Glutamatergic neuron (in vitro differentiated cells): Measurements from ENCODE around the gene ZNF837. TPM values are rescaled to one million over a fixed set of nuclear protein-coding genes. Genes with fewer than 3 reads are reported as not detected.
A peak's percentile ranks its signal among the peaks of the same experiment; 100 is the strongest.

Experiments used
- DNase-seq: peaks from one replicate; pipeline ENCODE4 v3.0.0; 2022
- H3K27ac Mint-ChIP-seq: one replicate; pipeline ENCODE4 v1.8.0; 2020; ENCODE audit warnings: mild to moderate bottlenecking, mixed read lengths, inconsistent platforms; ENCODE audit not compliant: unreplicated experiment
- H3K27me3 Mint-ChIP-seq: one replicate; pipeline ENCODE4 v1.8.0; 2020; ENCODE audit warnings: mild to moderate bottlenecking, moderate library complexity, mixed read lengths, inconsistent platforms; ENCODE audit not compliant: unreplicated experiment
- H3K36me3 Mint-ChIP-seq: one replicate; pipeline ENCODE4 v1.8.0; 2020; ENCODE audit warnings: mild to moderate bottlenecking, mixed read lengths, inconsistent platforms; ENCODE audit not compliant: unreplicated experiment
- H3K4me1 Mint-ChIP-seq: one replicate; pipeline ENCODE4 v1.8.0; 2020; ENCODE audit warnings: mild to moderate bottlenecking, low read depth, mixed read lengths, inconsistent platforms; ENCODE audit not compliant: unreplicated experiment
- H3K4me3 Mint-ChIP-seq: one replicate; pipeline ENCODE4 v1.8.0; 2020; ENCODE audit warnings: mild to moderate bottlenecking, mixed read lengths, inconsistent platforms; ENCODE audit not compliant: unreplicated experiment
- H3K9me3 Mint-ChIP-seq: one replicate; pipeline ENCODE4 v1.8.0; 2020; ENCODE audit warnings: mild to moderate bottlenecking, moderate library complexity, mixed read lengths, inconsistent platforms; ENCODE audit not compliant: unreplicated experiment
- total RNA-seq: library from RNA; stranded (reverse); fragmentation: NEBNext Ultra II Directional; extraction: Animal tissue kit (Norgen Biotek cat#: 25700); gene quantifications from one replicate; pipeline ENCODE4 v1.2.1, GENCODE V29; 2021; ENCODE audit not compliant: unreplicated experiment
- TF ChIP-seq, protein P1 (sequence below): fragments of 200-600 bp; sonication (generic); IDR thresholded peaks from one replicate; pipeline ENCODE4 v1.5.0; 2021; ENCODE audit not compliant: partially characterized antibody, unreplicated experiment

ZNF837 gene
- total RNA-seq, 1 donor from 2014 or later = 2.0 TPM

DNA sequence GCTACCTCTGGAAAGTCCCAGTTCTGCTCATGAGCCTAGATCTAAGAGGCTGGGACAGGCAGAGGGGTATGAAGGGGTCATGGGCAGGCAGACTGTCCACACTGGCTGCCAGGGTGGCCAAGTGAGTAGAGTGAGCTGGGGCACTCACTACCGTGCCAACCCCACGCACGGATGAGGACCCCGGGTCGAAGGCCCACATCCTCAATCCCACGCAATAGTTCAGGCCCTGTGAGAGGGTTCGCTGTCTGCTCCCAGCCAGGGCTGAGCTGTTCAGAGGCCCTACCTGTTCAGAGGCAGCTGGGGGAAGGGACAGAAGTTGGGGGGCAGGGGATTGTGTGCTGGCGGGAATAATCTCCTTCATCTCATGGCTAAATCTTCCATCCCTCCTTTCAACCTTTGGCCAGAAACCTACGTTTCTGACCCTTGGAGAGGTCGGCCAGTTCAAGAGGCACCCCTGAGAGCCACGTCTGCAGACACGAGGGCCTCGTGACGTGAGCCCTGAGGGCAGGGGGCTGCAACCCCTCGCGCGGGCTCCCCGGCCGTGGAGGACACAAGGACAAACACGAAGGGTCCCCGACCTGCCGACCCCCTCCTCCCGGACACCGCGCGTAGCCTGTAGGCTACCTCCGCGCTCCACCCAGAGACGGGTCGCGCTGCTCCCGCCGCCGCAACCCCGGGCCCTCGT is 5.2 kb upstream of the ZNF837 start:
- Mint-ChIP-seq H3K36me3 (no peaks in the 10 kb centered on the region), H3K27me3 (peaks cover 4% of the 10 kb centered on the region), H3K27ac (peak overlapping the region; percentile 97), H3K4me3 (peak overlapping the region; percentile 97), H3K4me1 (peaks cover 9% of the 10 kb centered on the region), H3K9me3 (peaks cover 6% of the 10 kb centered on the region)
- TF ChIP-seq, protein P1, sequence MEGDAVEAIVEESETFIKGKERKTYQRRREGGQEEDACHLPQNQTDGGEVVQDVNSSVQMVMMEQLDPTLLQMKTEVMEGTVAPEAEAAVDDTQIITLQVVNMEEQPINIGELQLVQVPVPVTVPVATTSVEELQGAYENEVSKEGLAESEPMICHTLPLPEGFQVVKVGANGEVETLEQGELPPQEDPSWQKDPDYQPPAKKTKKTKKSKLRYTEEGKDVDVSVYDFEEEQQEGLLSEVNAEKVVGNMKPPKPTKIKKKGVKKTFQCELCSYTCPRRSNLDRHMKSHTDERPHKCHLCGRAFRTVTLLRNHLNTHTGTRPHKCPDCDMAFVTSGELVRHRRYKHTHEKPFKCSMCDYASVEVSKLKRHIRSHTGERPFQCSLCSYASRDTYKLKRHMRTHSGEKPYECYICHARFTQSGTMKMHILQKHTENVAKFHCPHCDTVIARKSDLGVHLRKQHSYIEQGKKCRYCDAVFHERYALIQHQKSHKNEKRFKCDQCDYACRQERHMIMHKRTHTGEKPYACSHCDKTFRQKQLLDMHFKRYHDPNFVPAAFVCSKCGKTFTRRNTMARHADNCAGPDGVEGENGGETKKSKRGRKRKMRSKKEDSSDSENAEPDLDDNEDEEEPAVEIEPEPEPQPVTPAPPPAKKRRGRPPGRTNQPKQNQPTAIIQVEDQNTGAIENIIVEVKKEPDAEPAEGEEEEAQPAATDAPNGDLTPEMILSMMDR = no peak
- no peak for DNase-seq

DNA sequence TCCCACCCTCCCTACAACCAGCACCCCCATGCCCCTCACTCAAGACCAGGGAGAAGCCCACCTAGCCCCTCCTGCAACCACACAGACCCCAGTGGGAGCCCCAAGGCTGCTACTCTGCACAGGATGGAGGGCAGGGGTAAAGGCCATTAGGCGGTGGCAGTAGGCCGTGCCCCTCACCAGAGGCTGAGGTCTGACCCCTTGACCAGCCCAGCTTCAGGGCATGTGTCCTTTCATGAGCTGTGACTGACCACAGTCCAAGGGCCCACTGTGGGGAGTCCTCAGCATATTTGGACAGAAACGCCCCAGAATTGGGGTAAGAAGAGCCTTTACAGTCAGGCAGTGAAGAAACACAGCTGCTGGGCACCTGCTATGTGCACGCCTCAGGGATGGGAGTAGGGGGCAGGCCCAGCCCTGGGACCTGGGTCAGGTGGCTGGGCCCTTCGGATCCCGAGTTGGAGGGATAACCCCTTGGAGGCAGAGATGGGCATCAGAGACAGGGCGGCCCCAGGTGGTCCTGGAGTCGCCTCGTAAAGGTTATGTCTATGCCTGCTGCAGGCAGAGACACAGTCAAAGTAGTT is 4.6 kb upstream of the ZNF837 start:
- TF ChIP-seq, protein P1 = no peak
- H3K27me3 Mint-ChIP-seq = peaks cover 4% of the 10 kb centered on the region
- H3K27ac Mint-ChIP-seq = peak overlapping the region; percentile 97
- H3K36me3 Mint-ChIP-seq = no peaks in the 10 kb centered on the region
- peaks cover 9% of the 10 kb centered on the region for H3K4me1 Mint-ChIP-seq
- H3K9me3 Mint-ChIP-seq = peaks cover 6% of the 10 kb centered on the region
- H3K4me3 Mint-ChIP-seq = peak overlapping the region; percentile 97
- no peak for DNase-seq

DNA sequence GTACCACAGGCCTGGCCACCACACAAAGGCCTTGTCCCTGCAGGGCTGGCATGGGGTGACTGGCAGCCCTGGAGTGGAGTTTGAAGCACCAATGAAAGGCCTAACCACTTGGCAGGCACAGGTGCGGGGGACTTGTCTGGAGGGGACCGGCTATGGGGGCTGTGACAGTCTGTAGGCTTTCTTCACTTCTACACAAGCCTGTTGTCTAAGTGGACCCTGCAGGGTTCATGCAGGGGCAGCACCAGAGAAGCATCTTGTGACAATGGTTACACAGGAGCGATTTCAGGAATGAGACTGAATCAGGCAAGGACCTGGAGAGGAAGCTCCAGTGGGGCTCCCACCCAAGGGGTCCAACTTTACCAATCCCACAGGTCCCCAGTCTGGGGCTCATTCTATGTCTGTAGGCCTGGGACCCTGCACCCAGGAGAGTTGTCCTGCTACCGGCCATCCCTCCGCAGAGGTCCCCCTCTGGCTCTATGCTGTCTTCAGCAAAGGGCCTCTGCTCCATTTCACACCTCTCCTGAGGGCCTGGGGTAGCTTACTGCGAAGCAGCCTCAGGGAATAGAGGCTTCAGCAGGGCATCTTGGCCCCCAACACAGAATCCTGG is 2.3 kb upstream of the ZNF837 start:
- peak overlapping the region; percentile 52 for H3K4me3 Mint-ChIP-seq
- no peak overlapping the region for H3K27ac Mint-ChIP-seq
- peaks cover 12% of the 10 kb centered on the region for H3K9me3 Mint-ChIP-seq
- H3K36me3 Mint-ChIP-seq = no peaks in the 10 kb centered on the region
- peaks cover 11% of the 10 kb centered on the region for H3K4me1 Mint-ChIP-seq
- TF ChIP-seq, protein P1 = no peak
- no peak for DNase-seq
- peaks cover 13% of the 10 kb centered on the region for H3K27me3 Mint-ChIP-seq

DNA sequence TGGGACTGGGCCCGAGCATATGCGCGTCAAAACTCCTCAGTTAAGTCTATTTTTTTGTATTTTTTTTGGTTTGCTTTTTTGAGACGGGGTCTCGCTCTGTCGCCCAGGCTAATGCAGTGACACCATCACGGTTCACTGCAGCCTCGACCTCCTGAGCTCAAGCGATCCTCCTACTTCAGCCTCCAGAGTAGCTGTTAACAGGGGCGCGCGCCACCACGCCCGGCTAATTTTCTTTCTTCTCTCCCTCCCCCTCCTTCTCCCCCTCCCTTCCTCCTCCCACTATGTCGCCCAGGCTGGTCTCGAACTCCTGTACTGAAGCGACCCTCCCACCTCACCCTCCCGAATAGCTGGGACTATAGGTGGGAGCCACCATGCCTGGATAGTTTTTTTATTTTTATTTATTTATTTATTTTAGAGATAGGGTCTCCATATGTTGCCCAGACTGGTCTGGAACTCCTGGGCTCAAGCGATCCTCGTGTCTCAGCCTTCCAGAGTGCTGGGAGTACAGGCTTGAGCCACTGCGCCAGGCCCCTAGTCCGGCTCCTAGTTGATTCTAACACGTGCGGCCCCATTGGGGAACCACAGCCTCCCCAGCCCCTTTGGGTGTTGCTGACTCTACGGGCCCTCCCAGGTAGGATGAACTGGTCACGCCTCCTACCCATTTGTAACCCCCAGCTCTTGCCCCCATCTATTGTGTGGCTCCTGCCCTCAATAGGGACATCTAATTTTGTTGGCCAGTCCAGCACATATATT is 806 bp upstream of the ZNF837 start:
- H3K27me3 Mint-ChIP-seq = peaks cover 8% of the 10 kb centered on the region
- TF ChIP-seq, protein P1 = no peak
- peaks cover 6% of the 10 kb centered on the region for H3K9me3 Mint-ChIP-seq
- H3K4me3 Mint-ChIP-seq = peak overlapping the region; percentile 86
- H3K27ac Mint-ChIP-seq = peak overlapping the region; percentile 70
- H3K36me3 Mint-ChIP-seq = no peaks in the 10 kb centered on the region
- DNase-seq = no peak
- H3K4me1 Mint-ChIP-seq = peaks cover 7% of the 10 kb centered on the region
